A549 (cell line): ENCODE measurements around the gene TRMT11. TPM values are rescaled to one million over a fixed set of nuclear protein-coding genes. Genes with fewer than 3 reads are reported as not detected.

ENCODE experiments used
- ATAC-seq, 2 experiments: fragments of 200-7000 bp in 1 of 2; fragments of >200 bp in 1 of 2; cut with Nextera tagmentation in 1 of 2; cut with Tn5 transposase in 1 of 2; 3 replicates each; pipeline versions ENCODE4 v1.8.0 to v1.9.1; 2018 to 2020; ENCODE audit warnings: mild to moderate bottlenecking in 1 of 2, moderate library complexity in 1 of 2
- CTCF ChIA-PET: fragments of 300-600 bp; sonication (Branson Sonifier 250); formaldehyde crosslinking; extraction: SDS; loops from one replicate; lab custom pipeline; 2021; ENCODE audit warnings: antibody characterized with exemption, inconsistent platforms; lab: Yijun Ruan, JAX
- POLR2A ChIA-PET: fragments of 350-600 bp; formaldehyde crosslinking; extraction: SDS; loops from one replicate; lab custom pipeline; 2021; ENCODE audit warnings: antibody characterized with exemption, inconsistent platforms; lab: Yijun Ruan, JAX
- DNase-seq, 2 experiments: peaks; one replicate each; pipeline versions ENCODE4 v3.0.0 to v3.0.0-alpha.2; 2011 to 2016; ENCODE audit warnings: low read depth in 1 of 2, low spot score in 1 of 2
- FAIRE-seq: peaks from 2 replicates; lab custom pipeline; 2011; peaks lifted over from hg19 to GRCh38; lab: Jason Lieb, UNC
- H3K27ac ChIP-seq, 2 experiments: fragments of >200 bp; sonication (Bioruptor Twin); formaldehyde crosslinking; 3 replicates each; pipeline ENCODE4 v1.5.1; 2016 to 2017
- H3K4me1 ChIP-seq: fragments of >200 bp; sonication (Bioruptor Twin); formaldehyde crosslinking; 3 replicates; pipeline ENCODE4 v1.6.1; 2016
- H3K4me2 ChIP-seq: fragments of >200 bp; sonication (Bioruptor Twin); formaldehyde crosslinking; 3 replicates; pipeline ENCODE4 v1.6.1; 2016
- H3K4me3 ChIP-seq: fragments of >200 bp; sonication (Bioruptor Twin); formaldehyde crosslinking; 3 replicates; pipeline ENCODE4 v1.5.1; 2016
- H3K9me3 ChIP-seq: fragments of >200 bp; sonication (Bioruptor Twin); formaldehyde crosslinking; 3 replicates; pipeline ENCODE4 v1.6.1; 2016
- BCL3 ChIP-seq: fragments of >200 bp; sonication (Bioruptor Twin); formaldehyde crosslinking; IDR thresholded peaks from 3 replicates; pipeline ENCODE4 v1.6.1; 2016
- CEBPB ChIP-seq, 2 experiments: fragments of >200 bp in 1 of 2; sonication (Bioruptor Twin) in 1 of 2; formaldehyde crosslinking in 1 of 2; IDR thresholded peaks; 2 replicates each; pipeline ENCODE4 v1.6.1; 2012 to 2016
- CHD2 ChIP-seq: fragments of 150-350 bp; IDR thresholded peaks from 2 replicates; pipeline ENCODE4 v1.6.1; 2014; ENCODE audit warnings: low read length; ENCODE audit not compliant: partially characterized antibody
- CTCF ChIP-seq: fragments of >200 bp; sonication (Bioruptor Twin); formaldehyde crosslinking; IDR thresholded peaks from 3 replicates; pipeline ENCODE4 v1.5.1; 2016
- E2F6 ChIP-seq: IDR thresholded peaks from 2 replicates; pipeline ENCODE4 v1.6.1; 2012; ENCODE audit warnings: low read depth, borderline replicate concordance
- ESRRA ChIP-seq: fragments of 150-350 bp; IDR thresholded peaks from 2 replicates; pipeline ENCODE4 v1.6.1; 2014; ENCODE audit warnings: mild to moderate bottlenecking, low read length, borderline replicate concordance
- GATA3 ChIP-seq: IDR thresholded peaks from 2 replicates; pipeline ENCODE4 v1.6.1; 2012; ENCODE audit warnings: borderline replicate concordance
- HEYL ChIP-seq: fragments of 250-450 bp; sonication (Bioruptor Pico); IDR thresholded peaks from 2 replicates; pipeline ENCODE4 v1.8.0; 2021; ENCODE audit warnings: mild to moderate bottlenecking, moderate library complexity
- HOXA7 ChIP-seq: fragments of 250-450 bp; sonication (Bioruptor Pico); IDR thresholded peaks from 2 replicates; pipeline ENCODE4 v1.5.0; 2020; ENCODE audit warnings: mild to moderate bottlenecking, moderate library complexity
- JUN ChIP-seq, 2 experiments: fragments of >200 bp; sonication (Bioruptor Twin); formaldehyde crosslinking; IDR thresholded peaks; 2 replicates in 1 of 2; 3 replicates in 1 of 2; pipeline ENCODE4 v1.6.1; 2016 to 2017
- MAZ ChIP-seq: fragments of 150-350 bp; IDR thresholded peaks from 2 replicates; pipeline ENCODE4 v1.6.1; 2014; ENCODE audit warnings: antibody characterized with exemption, low read depth, low read length, borderline replicate concordance
- MYC ChIP-seq: IDR thresholded peaks from 2 replicates; pipeline ENCODE4 v1.6.1; 2012; ENCODE audit warnings: mild to moderate bottlenecking, inconsistent platforms, low read length, improper control_type of control experiment, borderline replicate concordance
- NFE2L2 ChIP-seq: fragments of 150-350 bp; conservative IDR thresholded peaks from 2 replicates; pipeline ENCODE4 v1.6.1; 2014; ENCODE audit warnings: low read length
- PHF8 ChIP-seq: fragments of 200-600 bp; sonication (generic); IDR thresholded peaks from 2 replicates; pipeline ENCODE4 v1.6.1; 2016; ENCODE audit warnings: low read depth, mild to moderate bottlenecking, antibody characterized with exemption, moderate library complexity, borderline replicate concordance
- POLR2A ChIP-seq: IDR thresholded peaks from 2 replicates; pipeline ENCODE4 v1.6.1; 2012; ENCODE audit warnings: mild to moderate bottlenecking, low read length
- POLR2AphosphoS2 ChIP-seq: conservative IDR thresholded peaks from 2 replicates; pipeline ENCODE4 v1.6.1; 2012; ENCODE audit warnings: low read length, improper control_type of control experiment, inconsistent platforms
- RFX5 ChIP-seq: fragments of 450-650 bp; IDR thresholded peaks from 2 replicates; pipeline ENCODE4 v1.7.1; 2014; ENCODE audit warnings: antibody characterized with exemption, mild to moderate bottlenecking, moderate library complexity
- RNF2 ChIP-seq: fragments of 200-600 bp; sonication (generic); IDR thresholded peaks from 2 replicates; pipeline ENCODE4 v1.6.1; 2016; ENCODE audit warnings: low read depth, mild to moderate bottlenecking, antibody characterized with exemption, moderate library complexity, borderline replicate concordance
- SMC3 ChIP-seq: fragments of >200 bp; sonication (Bioruptor Twin); formaldehyde crosslinking; IDR thresholded peaks from 3 replicates; pipeline ENCODE4 v1.6.1; 2018; ENCODE audit warnings: inconsistent platforms
- SREBF2 ChIP-seq: fragments of 450-650 bp; IDR thresholded peaks from 2 replicates; pipeline ENCODE4 v1.6.1; 2014; ENCODE audit warnings: mild to moderate bottlenecking, moderate library complexity
- TFCP2L1 ChIP-seq: fragments of 250-450 bp; sonication (Bioruptor Pico); IDR thresholded peaks from 2 replicates; pipeline ENCODE4 v1.5.0; 2021; ENCODE audit warnings: mild to moderate bottlenecking
- TP53 ChIP-seq: fragments of 250-450 bp; sonication (Bioruptor Pico); IDR thresholded peaks from 2 replicates; pipeline ENCODE4 v1.5.0; 2021; ENCODE audit warnings: mild to moderate bottlenecking, moderate library complexity
- ZNF302 ChIP-seq: fragments of 250-450 bp; sonication (Bioruptor Pico); IDR thresholded peaks from 2 replicates; pipeline ENCODE4 v1.9.0; 2021; ENCODE audit warnings: inconsistent platforms, mild to moderate bottlenecking, moderate library complexity
- WGBS: methylation state at CpG from one replicate; pipeline ENCODE4 v1.1.6; 2017; ENCODE audit errors: missing lambda C conversion rate; 5-methylcytosine and 5-hydroxymethylcytosine counted together
- polyA plus RNA-seq, 4 experiments: library from polyadenylated mRNA; depleted of rRNA in 3 of 4; stranded (reverse); fragments of >200 nt; fragmentation: RNase III in 1 of 4; extraction: RNeasy Plus Mini Kit Qiagen cat#74134 plus additional on column Dnase treatment in 1 of 4; gene quantifications; 2 replicates in 3 of 4; 3 replicates in 1 of 4; pipeline ENCODE4 v1.2.3, GENCODE V29; 2011 to 2017

Gene TRMT11
- polyA plus RNA-seq, 2 of the 4 experiments (the other 2 are of a cell fraction) = 17.4 to 44.1 TPM

- WGBS = 96% methylated on average over 12 of the region's 12 CpGs
- no peak for ATAC-seq
- CTCF ChIA-PET = interaction anchor here (1.3 kb wide), 1 partner anchor 14 kb away, joined by 4 read pairs; no protein-coding TSS in a partner anchor
These were observed 80.0 kb downstream of the TRMT11 start for GRCh38 chr6:126066053-126067048.

GRCh38 chr6:126067073-126067472 is 80.7 kb downstream of the TRMT11 start:
- ATAC-seq = no peak
- no peak for FAIRE-seq
- POLR2A ChIA-PET = no interaction called here
- TF ChIP-seq CTCF = no peak
- no peak for TF ChIP-seq CHD2
- no peak for TF ChIP-seq NFE2L2
- TF ChIP-seq TFCP2L1 (CRISPR knock-in tag) = no peak
- TF ChIP-seq MYC = no peak
- no peak for TF ChIP-seq PHF8
- no peak for TF ChIP-seq E2F6
- no peak for TF ChIP-seq TP53 (CRISPR knock-in tag)
- TF ChIP-seq SREBF2 = no peak
- no peak for TF ChIP-seq JUN (IDR thresholded peaks at IDR 0.05)
- TF ChIP-seq ESRRA = no peak
- no peak for TF ChIP-seq BCL3
- no peak for TF ChIP-seq ZNF302 (CRISPR knock-in tag)
- H3K4me3 ChIP-seq = no peak overlapping the region
- DNase-seq = no peak
- H3K4me1 ChIP-seq = peaks cover 15% of the 10 kb centered on the region
- H3K27ac ChIP-seq = no peak overlapping the region
- H3K4me2 ChIP-seq = no peak overlapping the region
- H3K9me3 ChIP-seq = no peaks in the 10 kb centered on the region
- CTCF ChIA-PET = interaction anchor here (0.7 kb wide), 1 partner anchor 64 kb away, joined by 4 read pairs; no protein-coding TSS in a partner anchor
- 92% methylated on average over 3 of the region's 3 CpGs for WGBS

More at GRCh38 chr6:126066053-126067048, 80.0 kb downstream of the TRMT11 start:
- Histone ChIP-seq H3K4me1 (peaks cover 15% of the 10 kb centered on the region), H3K4me3 (no peak overlapping the region), H3K4me2 (no peak overlapping the region), H3K9me3 (no peaks in the 10 kb centered on the region), H3K27ac (no peak overlapping the region)
- POLR2A ChIA-PET = no interaction called here
- no peak for TF ChIP-seq JUN (IDR thresholded peaks at IDR 0.05)
- TF ChIP-seq RNF2 = no peak
- no peak for TF ChIP-seq GATA3
- no peak for TF ChIP-seq CEBPB (IDR thresholded peaks at IDR 0.05)
- TF ChIP-seq SMC3 = no peak
- TF ChIP-seq HOXA7 (CRISPR knock-in tag) = no peak
- no peak for TF ChIP-seq POLR2AphosphoS2
- no peak for TF ChIP-seq POLR2A
- no peak for TF ChIP-seq E2F6
- TF ChIP-seq MAZ = no peak
- TF ChIP-seq RFX5 = no peak
- TF ChIP-seq HEYL (CRISPR knock-in tag) = no peak
- TF ChIP-seq CHD2 = no peak
- FAIRE-seq = no peak
- DNase-seq = no peak
